BLaER1 treated with 17β-estradiol and CSF1 and Interleukin-3, amounts not matched to agents 10 nM and 100 nM (cell line): ENCODE results near the gene LRRC49.
"Not testable (repeated sequence)": the region's sequence is repeated elsewhere in the genome, so short reads cannot be mapped to it uniquely, and the experiment has no call there.

Experiments used
- H3K27ac ChIP-seq, 11 experiments: shearing (Covaris generic); formaldehyde crosslinking; 2 replicates each; pipeline ENCODE4 v1.8.1; 2022
- H3K27me3 ChIP-seq, 11 experiments: shearing (Covaris generic); formaldehyde crosslinking; 2 replicates each; pipeline ENCODE4 v1.8.1; 2022
- H3K36me3 ChIP-seq, 11 experiments: shearing (Covaris generic); formaldehyde crosslinking; 2 replicates each; pipeline ENCODE4 v1.8.1; 2022
- H3K4me1 ChIP-seq, 10 experiments: shearing (Covaris generic); formaldehyde crosslinking; 2 replicates each; pipeline ENCODE4 v1.8.1; 2022
- H3K4me2 ChIP-seq, 11 experiments: shearing (Covaris generic); formaldehyde crosslinking; 2 replicates each; pipeline ENCODE4 v1.8.1; 2022
- H3K4me3 ChIP-seq, 10 experiments: shearing (Covaris generic); formaldehyde crosslinking; 2 replicates each; pipeline ENCODE4 v1.8.1; 2022
- H3K9ac ChIP-seq, 11 experiments: shearing (Covaris generic); formaldehyde crosslinking; 2 replicates each; pipeline ENCODE4 v1.8.1; 2022
- H3K9me3 ChIP-seq, 11 experiments: shearing (Covaris generic); formaldehyde crosslinking; replicated peaks in 1 of 11; 2 replicates each; pipeline ENCODE4 v1.8.1; 2022
- H4K20me1 ChIP-seq, 11 experiments: shearing (Covaris generic); formaldehyde crosslinking; 2 replicates each; pipeline ENCODE4 v1.8.1; 2022
- Cebpa-rat ChIP-seq, 11 experiments: shearing (Covaris generic); IDR thresholded peaks; 2 replicates each; pipeline ENCODE4 v1.8.1; 2022

The LRRC49 gene

GRCh38 chr15:71013446-71013845 is 120.8 kb downstream of the LRRC49 start:
- no peaks in the 10 kb centered on the region for H3K27me3 ChIP-seq
- H3K4me2 ChIP-seq, result no peak overlapping the region
- H3K27ac ChIP-seq, result no peak overlapping the region
- H3K9me3 ChIP-seq, result no peaks in the 10 kb centered on the region
- TF ChIP-seq Cebpa-rat (IDR thresholded peaks at IDR 0.05), result no peak
- no peaks in the 10 kb centered on the region for H3K36me3 ChIP-seq
- no peaks in the 10 kb centered on the region for H4K20me1 ChIP-seq
- H3K4me3 ChIP-seq, result no peak overlapping the region
- no peak overlapping the region for H3K9ac ChIP-seq
- 0 out of 20 replicates have a peak, but pooled peaks cover 0 to 5% (median 0%) of the 10 kb centered on the region in 10 experiments for H3K4me1 ChIP-seq

GRCh38 chr15:71015342-71015741 is 122.7 kb downstream of the LRRC49 start:
- Histone ChIP-seq H3K9ac (no peak overlapping the region), H3K4me3 (no peak overlapping the region), H4K20me1 (no peaks in the 10 kb centered on the region), H3K36me3 (no peaks in the 10 kb centered on the region), H3K4me2 (no peak overlapping the region), H3K9me3 (peaks cover 0 to 5% (median 3%) of the 10 kb centered on the region in 11 experiments; a peak in 7 of 22 replicates), H3K27ac (no peak overlapping the region), H3K27me3 (no peaks in the 10 kb centered on the region), H3K4me1 (0 out of 20 replicates have a peak, but pooled peaks cover 0 to 3% (median 0%) of the 10 kb centered on the region in 10 experiments)
- no peak for TF ChIP-seq Cebpa-rat (IDR thresholded peaks at IDR 0.05)

GRCh38 chr15:71031232-71031631 is 138.6 kb downstream of the LRRC49 start:
- not testable (repeated sequence) for H3K9ac ChIP-seq, H3K27me3 ChIP-seq, H3K4me2 ChIP-seq, H4K20me1 ChIP-seq, H3K27ac ChIP-seq, H3K36me3 ChIP-seq, H3K4me1 ChIP-seq, H3K4me3 ChIP-seq
- peaks cover 0 to 26% (median 7%) of the 10 kb centered on the region in 11 experiments; a peak in 13 of 22 replicates for H3K9me3 ChIP-seq

GRCh38 chr15:71035478-71035877 is 142.9 kb downstream of the LRRC49 start:
- not testable (repeated sequence) for H3K4me3 ChIP-seq, H3K36me3 ChIP-seq, H4K20me1 ChIP-seq, H3K27ac ChIP-seq, H3K27me3 ChIP-seq, H3K4me2 ChIP-seq, H3K9ac ChIP-seq, H3K4me1 ChIP-seq
- peaks cover 0 to 23% (median 4%) of the 10 kb centered on the region in 11 experiments; a peak in 10 of 22 replicates for H3K9me3 ChIP-seq

- Histone ChIP-seq H4K20me1 (no peaks in the 10 kb centered on the region), H3K4me1 (no peaks in the 10 kb centered on the region), H3K9me3 (peaks cover 0 to 6% (median 0%) of the 10 kb centered on the region in 11 experiments; a peak in 1 of 22 replicates), H3K27me3 (no peaks in the 10 kb centered on the region), H3K36me3 (no peaks in the 10 kb centered on the region), H3K27ac (no peak overlapping the region), H3K4me3 (no peak overlapping the region), H3K9ac (no peak overlapping the region), H3K4me2 (no peak overlapping the region)
- TF ChIP-seq Cebpa-rat (IDR thresholded peaks at IDR 0.05), result no peak
Observed at GRCh38 chr15:71042356-71042922, 149.8 kb downstream of the LRRC49 start.

- Histone ChIP-seq H3K4me3 (no peak overlapping the region), H3K27me3 (no peaks in the 10 kb centered on the region), H3K4me2 (no peak overlapping the region), H3K4me1 (no peaks in the 10 kb centered on the region), H3K9ac (no peak overlapping the region), H3K27ac (no peak overlapping the region), H3K36me3 (no peaks in the 10 kb centered on the region), H3K9me3 (peaks cover 0 to 6% (median 0%) of the 10 kb centered on the region in 11 experiments; a peak in 1 of 22 replicates), H4K20me1 (no peaks in the 10 kb centered on the region)
- TF ChIP-seq Cebpa-rat (IDR thresholded peaks at IDR 0.05), result no peak
Observed at GRCh38 chr15:71043373-71043772, 150.7 kb downstream of the LRRC49 start.

- TF ChIP-seq Cebpa-rat (IDR thresholded peaks at IDR 0.05), result no peak
- H3K4me3 ChIP-seq, result no peak overlapping the region
- H4K20me1 ChIP-seq, result no peaks in the 10 kb centered on the region
- H3K36me3 ChIP-seq, result no peaks in the 10 kb centered on the region
- no peak overlapping the region for H3K4me2 ChIP-seq
- no peaks in the 10 kb centered on the region for H3K4me1 ChIP-seq
- no peaks in the 10 kb centered on the region for H3K27me3 ChIP-seq
- H3K27ac ChIP-seq, result no peak overlapping the region
- H3K9ac ChIP-seq, result no peak overlapping the region
- peaks cover 0 to 6% (median 0%) of the 10 kb centered on the region in 11 experiments; a peak in 1 of 22 replicates for H3K9me3 ChIP-seq
Observed at GRCh38 chr15:71044006-71044405, 151.4 kb downstream of the LRRC49 start.

- not testable (repeated sequence) for H3K4me2 ChIP-seq, H3K4me1 ChIP-seq, H3K4me3 ChIP-seq, H4K20me1 ChIP-seq, H3K36me3 ChIP-seq, H3K27me3 ChIP-seq, H3K9me3 ChIP-seq, H3K27ac ChIP-seq, H3K9ac ChIP-seq
Observed at GRCh38 chr15:71046146-71046545, 153.5 kb downstream of the LRRC49 start.

- no peak for TF ChIP-seq Cebpa-rat (IDR thresholded peaks at IDR 0.05)
- Histone ChIP-seq H3K36me3 (no peaks in the 10 kb centered on the region), H3K4me1 (no peaks in the 10 kb centered on the region), H4K20me1 (no peaks in the 10 kb centered on the region), H3K27ac (no peak overlapping the region), H3K4me3 (no peak overlapping the region), H3K4me2 (no peak overlapping the region), H3K27me3 (no peaks in the 10 kb centered on the region), H3K9me3 (peaks cover 0 to 6% (median 0%) of the 10 kb centered on the region in 11 experiments; a peak in 1 of 22 replicates), H3K9ac (no peak overlapping the region)
Observed at GRCh38 chr15:71048913-71049675, 156.5 kb downstream of the LRRC49 start.
